Vagina (tissue), 2 donors: Measurements from ENCODE around the gene RTF1. TPM values are rescaled to one million over a fixed set of nuclear protein-coding genes. Genes with fewer than 3 reads are reported as not detected.

Experiments
- DNase-seq, 2 donors: peaks; one replicate each; pipeline ENCODE4 v3.0.0-alpha.2; 2017; ENCODE audit errors: extremely low spot score in 2 of 2
- H3K27ac ChIP-seq: fragments of 200-600 bp; sonication (generic); one replicate; pipeline ENCODE4 v1.5.1; 2019
- H3K27me3 ChIP-seq: fragments of 200-600 bp; sonication (generic); one replicate; pipeline ENCODE4 v1.5.1; 2019
- H3K36me3 ChIP-seq, 2 donors: fragments of 200-600 bp; sonication (generic); one replicate each; pipeline ENCODE4 v1.5.1; 2017 to 2019
- H3K4me1 ChIP-seq: fragments of 200-600 bp; sonication (generic); one replicate; pipeline ENCODE4 v1.5.1; 2019
- H3K4me3 ChIP-seq, 2 donors: fragments of 200-600 bp; sonication (generic); 1 replicate in 1 of 2; 2 replicates in 1 of 2; pipeline ENCODE4 v1.5.1; 2016 to 2019
- H3K9me3 ChIP-seq: fragments of 200-600 bp; sonication (generic); one replicate; pipeline ENCODE4 v1.5.1; 2019
- POLR2A ChIP-seq, 2 donors: fragments of 450-650 bp; IDR thresholded peaks; one replicate each; pipeline ENCODE4 v1.6.1; 2017; ENCODE audit warnings: antibody characterized with exemption in 2 of 2, mild to moderate bottlenecking in 2 of 2, moderate library complexity in 2 of 2
- POLR2AphosphoS5 ChIP-seq, 2 donors: sonication (generic); formaldehyde crosslinking; IDR thresholded peaks; one replicate each; pipeline ENCODE4 v1.9.0; 2017; ENCODE audit warnings: antibody characterized with exemption in 2 of 2, mild to moderate bottlenecking in 2 of 2, low read depth in 1 of 2; ENCODE audit not compliant: insufficient read depth in 1 of 2
- intact Hi-C: fragments of 100-400 bp; cut with DNase I; formaldehyde crosslinking; loops from one replicate; pipeline ENCODE4 v1.15.1; 2023
- total RNA-seq: library from RNA; depleted of rRNA; stranded (reverse); fragments of >200 nt; gene quantifications from one replicate; pipeline ENCODE4 v1.2.3, GENCODE V29; 2016
- TF ChIP-seq, protein P1 (sequence below), 3 experiments: fragments of 450-650 bp in 2 of 3; fragments of 200-600 bp in 1 of 3; sonication (generic) in 1 of 3; IDR thresholded peaks; one replicate each; pipeline ENCODE4 v1.5.1; 2017 to 2019; ENCODE audit warnings: antibody characterized with exemption in 3 of 3, mild to moderate bottlenecking in 2 of 3, moderate library complexity in 2 of 3

The RTF1 gene
- total RNA-seq, 1 donor from 2014 or later: 32.2 TPM

DNA sequence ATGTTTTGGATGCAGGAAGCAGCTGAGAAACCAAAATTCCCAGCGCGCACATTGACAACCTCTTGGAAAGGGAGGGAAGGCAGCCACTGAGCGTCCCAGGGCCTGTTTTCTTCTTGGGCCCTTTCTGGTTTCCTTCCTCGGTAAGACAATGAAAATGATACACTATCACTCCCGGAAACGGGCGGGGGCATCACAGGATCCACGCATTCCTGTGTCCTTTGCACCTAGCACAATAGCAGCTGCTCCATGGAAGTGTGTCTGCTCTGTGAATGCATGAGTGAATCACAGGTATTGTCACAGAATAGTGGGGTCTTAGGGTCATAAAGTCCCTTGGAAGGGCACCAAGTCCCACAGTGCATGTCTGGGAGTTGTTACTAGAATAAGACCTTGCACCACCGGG, 70.5 kb downstream of the RTF1 start:
- Histone ChIP-seq H3K4me1 (peaks cover 5% of the 10 kb centered on the region), H3K36me3 (peaks cover 0 to 7% of the 10 kb centered on the region in 2 donors), H3K27me3 (no peaks in the 10 kb centered on the region), H3K27ac (no peak overlapping the region), H3K9me3 (no peaks in the 10 kb centered on the region), H3K4me3 (no peak overlapping the region)
- intact Hi-C loops: no loop called here
- no peak for TF ChIP-seq POLR2AphosphoS5 (IDR thresholded peaks at IDR 0.05; ENCODE audit: insufficient read depth in 1 of 2, low read depth in 1 of 2)
- TF ChIP-seq, protein P1, sequence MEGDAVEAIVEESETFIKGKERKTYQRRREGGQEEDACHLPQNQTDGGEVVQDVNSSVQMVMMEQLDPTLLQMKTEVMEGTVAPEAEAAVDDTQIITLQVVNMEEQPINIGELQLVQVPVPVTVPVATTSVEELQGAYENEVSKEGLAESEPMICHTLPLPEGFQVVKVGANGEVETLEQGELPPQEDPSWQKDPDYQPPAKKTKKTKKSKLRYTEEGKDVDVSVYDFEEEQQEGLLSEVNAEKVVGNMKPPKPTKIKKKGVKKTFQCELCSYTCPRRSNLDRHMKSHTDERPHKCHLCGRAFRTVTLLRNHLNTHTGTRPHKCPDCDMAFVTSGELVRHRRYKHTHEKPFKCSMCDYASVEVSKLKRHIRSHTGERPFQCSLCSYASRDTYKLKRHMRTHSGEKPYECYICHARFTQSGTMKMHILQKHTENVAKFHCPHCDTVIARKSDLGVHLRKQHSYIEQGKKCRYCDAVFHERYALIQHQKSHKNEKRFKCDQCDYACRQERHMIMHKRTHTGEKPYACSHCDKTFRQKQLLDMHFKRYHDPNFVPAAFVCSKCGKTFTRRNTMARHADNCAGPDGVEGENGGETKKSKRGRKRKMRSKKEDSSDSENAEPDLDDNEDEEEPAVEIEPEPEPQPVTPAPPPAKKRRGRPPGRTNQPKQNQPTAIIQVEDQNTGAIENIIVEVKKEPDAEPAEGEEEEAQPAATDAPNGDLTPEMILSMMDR (IDR thresholded peaks at IDR 0.05): no peak
- TF ChIP-seq POLR2A (IDR thresholded peaks at IDR 0.05): no peak
- DNase-seq: no peak

DNA sequence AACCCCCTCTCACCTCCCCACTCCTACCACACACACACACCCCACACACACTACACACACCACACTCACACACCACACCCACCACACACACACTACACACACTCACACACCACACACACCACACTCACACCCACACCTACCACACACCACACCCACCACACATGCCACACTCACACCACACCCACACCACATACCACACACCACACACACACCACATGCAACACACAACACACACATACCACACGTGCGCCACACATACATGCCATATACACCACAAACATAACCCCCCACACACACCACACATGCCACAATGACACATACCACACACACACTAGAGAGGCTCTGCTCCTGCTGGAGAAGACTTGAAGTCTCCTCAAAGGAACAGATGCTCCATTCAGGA, 70.9 kb downstream of the RTF1 start:
- Histone ChIP-seq H3K4me3 (no peak overlapping the region), H3K27me3 (no peaks in the 10 kb centered on the region), H3K4me1 (peaks cover 9% of the 10 kb centered on the region), H3K9me3 (no peaks in the 10 kb centered on the region), H3K27ac (no peak overlapping the region), H3K36me3 (peaks cover 0 to 2% of the 10 kb centered on the region in 2 donors)
- no peak for DNase-seq
- TF ChIP-seq, protein P1 (IDR thresholded peaks at IDR 0.05): no peak
- no peak for TF ChIP-seq POLR2AphosphoS5 (IDR thresholded peaks at IDR 0.05; ENCODE audit: insufficient read depth in 1 of 2, low read depth in 1 of 2)
- TF ChIP-seq POLR2A (IDR thresholded peaks at IDR 0.05): no peak
- intact Hi-C loops: no loop called here

DNA sequence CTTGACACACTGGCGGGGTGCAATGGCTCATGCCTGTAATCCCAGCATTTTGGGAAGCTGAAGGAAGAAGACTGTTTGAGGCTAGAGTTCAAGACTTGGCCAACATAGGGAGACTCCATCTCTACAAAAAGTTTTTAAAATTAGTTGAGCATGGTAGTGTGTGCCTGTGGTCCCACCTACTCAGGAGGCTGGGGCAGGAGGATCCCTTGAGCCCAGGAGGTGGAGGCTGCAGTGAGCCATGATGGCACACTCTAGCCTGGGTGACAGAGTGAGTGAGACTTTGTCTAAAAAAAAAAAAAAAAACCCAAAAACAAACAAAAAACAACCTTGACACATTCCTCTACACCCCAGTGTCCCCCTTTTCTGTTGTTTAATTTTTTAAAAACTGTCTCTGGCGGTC, 72.7 kb downstream of the RTF1 start:
- Histone ChIP-seq H3K4me1 (peaks cover 22% of the 10 kb centered on the region), H3K9me3 (no peaks in the 10 kb centered on the region), H3K27me3 (no peaks in the 10 kb centered on the region), H3K27ac (no peak overlapping the region), H3K4me3 (no peak overlapping the region), H3K36me3 (no peaks in the 10 kb centered on the region)
- no peak for TF ChIP-seq POLR2AphosphoS5 (IDR thresholded peaks at IDR 0.05; ENCODE audit: insufficient read depth in 1 of 2, low read depth in 1 of 2)
- TF ChIP-seq POLR2A (IDR thresholded peaks at IDR 0.05): no peak
- TF ChIP-seq, protein P1 (IDR thresholded peaks at IDR 0.05): no peak
- intact Hi-C loops: no loop called here
- DNase-seq: no peak

DNA sequence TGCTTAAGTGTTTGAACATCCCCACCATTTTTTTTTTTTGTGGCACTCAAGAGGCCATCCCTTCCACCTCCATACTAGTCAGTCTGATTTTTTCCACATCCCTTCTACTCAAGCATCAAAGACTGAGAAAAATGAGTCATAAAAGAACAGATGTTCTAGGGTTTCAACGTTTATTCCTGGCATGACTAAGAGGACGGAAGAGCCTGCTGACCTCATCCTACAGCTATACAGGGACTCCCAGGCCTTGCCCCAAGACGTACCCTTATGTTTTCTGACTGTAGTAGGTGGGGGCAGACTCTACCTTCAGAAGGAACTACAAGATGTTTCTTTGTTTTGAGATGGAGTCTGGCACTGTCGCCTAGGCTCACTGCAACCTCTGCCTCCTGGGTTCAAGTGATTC, 73.5 kb downstream of the RTF1 start:
- peaks cover 29% of the 10 kb centered on the region for H3K4me1 ChIP-seq
- H3K4me3 ChIP-seq: no peak overlapping the region
- TF ChIP-seq POLR2A (IDR thresholded peaks at IDR 0.05): no peak
- TF ChIP-seq, protein P1 (IDR thresholded peaks at IDR 0.05): no peak
- intact Hi-C loops: no loop called here
- DNase-seq: no peak
- H3K9me3 ChIP-seq: no peaks in the 10 kb centered on the region
- no peaks in the 10 kb centered on the region for H3K27me3 ChIP-seq
- H3K36me3 ChIP-seq: no peaks in the 10 kb centered on the region
- no peak overlapping the region for H3K27ac ChIP-seq

DNA sequence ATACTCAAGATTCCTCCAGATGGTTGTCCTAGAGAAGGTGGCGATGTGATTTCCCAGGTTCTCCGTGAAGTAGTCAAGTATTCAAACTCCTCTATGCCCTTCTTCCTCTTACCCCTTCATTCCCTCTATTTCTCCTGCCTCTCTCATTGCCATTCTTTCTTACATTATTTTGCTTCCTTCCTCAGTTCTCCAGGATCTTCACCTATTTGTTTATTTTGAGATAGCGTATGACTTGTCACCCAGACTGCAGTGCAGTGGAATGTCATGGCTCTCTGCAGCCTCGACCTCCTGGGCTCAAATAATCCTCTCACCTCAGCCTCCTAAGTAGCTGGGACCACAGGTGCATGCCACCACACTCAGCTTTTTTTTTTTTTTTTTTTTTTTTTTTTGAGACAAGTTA, 75.0 kb downstream of the RTF1 start:
- Histone ChIP-seq H3K27ac (no peak overlapping the region), H3K9me3 (no peaks in the 10 kb centered on the region), H3K4me1 (peaks cover 35% of the 10 kb centered on the region), H3K4me3 (no peak overlapping the region), H3K27me3 (no peaks in the 10 kb centered on the region), H3K36me3 (no peaks in the 10 kb centered on the region)
- TF ChIP-seq POLR2AphosphoS5 (IDR thresholded peaks at IDR 0.05; ENCODE audit: insufficient read depth in 1 of 2, low read depth in 1 of 2): no peak
- no peak for TF ChIP-seq POLR2A (IDR thresholded peaks at IDR 0.05)
- TF ChIP-seq, protein P1 (IDR thresholded peaks at IDR 0.05): no peak
- DNase-seq: no peak
- intact Hi-C loops: no loop called here
